SK-N-SH treated with all-trans-retinoic acid at 6 μM for 48 hours (cell line): ENCODE measurements around the gene PHRF1.

Experiments
- ATAC-seq: fragments of 200-7000 bp; cut with Tn5 transposase; 3 replicates; pipeline ENCODE4 v1.9.1; 2020; ENCODE audit warnings: mild to moderate bottlenecking, moderate library complexity
- CREB5 ChIP-seq: fragments of 250-450 bp; sonication (Bioruptor Pico); IDR thresholded peaks from 2 replicates; pipeline ENCODE4 v1.5.1; 2020; ENCODE audit warnings: low read depth, mild to moderate bottlenecking, moderate library complexity
- CSDC2 ChIP-seq: fragments of 250-450 bp; sonication (Bioruptor Pico); IDR thresholded peaks from 2 replicates; pipeline ENCODE4 v1.5.0; 2020; ENCODE audit warnings: mild to moderate bottlenecking, moderate library complexity
- CSRNP3 ChIP-seq: fragments of 250-450 bp; sonication (Bioruptor Pico); IDR thresholded peaks from 2 replicates; pipeline ENCODE4 v1.5.1; 2021; ENCODE audit warnings: mild to moderate bottlenecking, moderate library complexity
- ESRRG ChIP-seq: fragments of 250-450 bp; sonication (Bioruptor Pico); IDR thresholded peaks from 2 replicates; pipeline ENCODE4 v1.6.1; 2021; ENCODE audit warnings: mild to moderate bottlenecking
- ISL1 ChIP-seq: fragments of 250-450 bp; sonication (Bioruptor Pico); IDR thresholded peaks from 2 replicates; pipeline ENCODE4 v2.1.2; 2022; ENCODE audit warnings: mild to moderate bottlenecking, moderate library complexity
- PATZ1 ChIP-seq: fragments of 250-450 bp; sonication (Bioruptor Pico); IDR thresholded peaks from 2 replicates; pipeline ENCODE4 v1.8.0; 2020; ENCODE audit warnings: mild to moderate bottlenecking, moderate library complexity, borderline replicate concordance
- POU6F1 ChIP-seq: fragments of 250-450 bp; sonication (Bioruptor Pico); IDR thresholded peaks from 2 replicates; pipeline ENCODE4 v1.8.0; 2021; ENCODE audit warnings: low read depth, mild to moderate bottlenecking, moderate library complexity, borderline replicate concordance
- PPARA ChIP-seq: fragments of 250-450 bp; sonication (Bioruptor Pico); IDR thresholded peaks from 2 replicates; pipeline ENCODE4 v1.5.0; 2020; ENCODE audit warnings: mild to moderate bottlenecking, borderline replicate concordance
- TCF4 ChIP-seq: fragments of 250-450 bp; sonication (Bioruptor Pico); IDR thresholded peaks from 2 replicates; pipeline ENCODE4 v1.8.0; 2021; ENCODE audit warnings: mild to moderate bottlenecking, moderate library complexity, borderline replicate concordance
- TOX ChIP-seq: fragments of 250-450 bp; sonication (Bioruptor Pico); IDR thresholded peaks from 2 replicates; pipeline ENCODE4 v1.8.0; 2021; ENCODE audit warnings: mild to moderate bottlenecking, moderate library complexity, borderline replicate concordance
- TSHZ2 ChIP-seq: fragments of 250-450 bp; sonication (Bioruptor Pico); IDR thresholded peaks from 2 replicates; pipeline ENCODE4 v1.5.0; 2020; ENCODE audit warnings: mild to moderate bottlenecking, moderate library complexity
- ZC3H10 ChIP-seq: fragments of 250-450 bp; sonication (Bioruptor Pico); IDR thresholded peaks from 2 replicates; pipeline ENCODE4 v1.5.1; 2021; ENCODE audit warnings: mild to moderate bottlenecking, moderate library complexity
- ZFP30 ChIP-seq: fragments of 450-650 bp; formaldehyde crosslinking; IDR thresholded peaks from 2 replicates; pipeline ENCODE4 v1.5.0; 2022; ENCODE audit warnings: mild to moderate bottlenecking, moderate library complexity
- ZNF565 ChIP-seq: fragments of 450-650 bp; formaldehyde crosslinking; conservative IDR thresholded peaks from 2 replicates; pipeline ENCODE4 v1.5.0; 2020; ENCODE audit warnings: low read depth, mild to moderate bottlenecking, moderate library complexity
- ZNF8 ChIP-seq: fragments of 450-650 bp; formaldehyde crosslinking; IDR thresholded peaks from 2 replicates; pipeline ENCODE4 v1.5.0; 2020; ENCODE audit warnings: mild to moderate bottlenecking, moderate library complexity

Gene PHRF1

GRCh38 chr11:576811-577610, 741 bp downstream of the PHRF1 start:
- ATAC-seq, result no peak
- TF ChIP-seq ZC3H10 (CRISPR knock-in tag) (no peak), CSDC2 (CRISPR knock-in tag) (no peak), TCF4 (CRISPR knock-in tag) (no peak), ZFP30 (no peak), POU6F1 (CRISPR knock-in tag) (no peak), CSRNP3 (CRISPR knock-in tag) (no peak), PPARA (no peak), ESRRG (no peak), TSHZ2 (no peak)
- TF ChIP-seq, all 23 proteins: peak for 0

GRCh38 chr11:577611-577894, 1.3 kb downstream of the PHRF1 start:
- no peak for ATAC-seq

More at GRCh38 chr11:577611-577894, 1.3 kb downstream of the PHRF1 start:
- TF ChIP-seq POU6F1 (CRISPR knock-in tag) (no peak), PPARA (no peak), CREB5 (no peak), TOX (CRISPR knock-in tag) (no peak), ZNF565 (CRISPR knock-in tag) (no peak), ZNF8 (CRISPR knock-in tag) (no peak), ISL1 (CRISPR knock-in tag) (no peak), PATZ1 (no peak)
